DMS53 (cell line): ENCODE data around the gene OR7G1.
A peak's percentile ranks its signal among the peaks of the same experiment; 100 is the strongest.
"Not testable (repeated sequence)": the region's sequence is repeated elsewhere in the genome, so short reads cannot be mapped to it uniquely, and the experiment has no call there.

Experiments used
- DNase-seq: peaks from one replicate; lab custom pipeline; 2025; lab: John Stamatoyannopoulos, UW

Gene OR7G1

DNA sequence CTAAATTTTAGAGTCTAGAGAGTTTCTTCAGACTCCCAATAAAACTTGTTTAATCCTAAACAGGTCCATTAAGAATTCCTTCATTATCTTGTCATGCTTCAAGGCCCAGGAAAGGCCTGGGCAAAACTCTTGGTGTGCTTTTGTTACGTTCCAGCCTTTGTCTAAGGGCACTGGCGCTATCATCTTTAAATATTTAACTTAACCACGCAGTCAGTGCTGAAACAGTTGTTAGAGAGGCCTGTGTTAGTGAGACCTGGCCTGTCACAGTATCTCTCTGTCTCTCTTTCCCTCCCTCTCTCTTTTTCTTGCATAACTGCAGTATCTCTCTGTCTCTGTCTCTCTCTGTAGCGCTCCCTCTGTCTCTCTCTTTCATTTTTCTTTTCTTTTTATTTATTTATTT is 36.9 kb downstream of the OR7G1 start:
- no peak for DNase-seq

DNA sequence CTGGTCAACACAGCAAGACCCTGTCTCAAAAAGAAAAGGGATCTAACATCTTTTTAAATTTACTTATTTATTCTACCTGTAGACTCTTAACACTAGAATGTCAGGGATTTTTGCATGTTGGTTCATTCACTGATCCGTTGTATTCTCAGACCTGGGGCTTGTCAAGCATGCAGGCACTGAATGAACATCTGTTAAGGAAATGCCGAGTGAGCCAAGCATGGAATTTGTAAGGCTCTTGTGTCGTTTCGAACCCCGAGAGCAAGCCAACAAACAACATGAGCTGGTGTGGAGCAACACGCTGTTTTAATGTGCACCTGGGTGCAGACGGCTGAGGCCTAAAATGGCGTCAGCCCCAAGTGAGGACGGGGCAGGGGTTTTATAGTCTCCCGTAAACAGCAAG is 38.7 kb downstream of the OR7G1 start:
- DNase-seq = no peak

DNA sequence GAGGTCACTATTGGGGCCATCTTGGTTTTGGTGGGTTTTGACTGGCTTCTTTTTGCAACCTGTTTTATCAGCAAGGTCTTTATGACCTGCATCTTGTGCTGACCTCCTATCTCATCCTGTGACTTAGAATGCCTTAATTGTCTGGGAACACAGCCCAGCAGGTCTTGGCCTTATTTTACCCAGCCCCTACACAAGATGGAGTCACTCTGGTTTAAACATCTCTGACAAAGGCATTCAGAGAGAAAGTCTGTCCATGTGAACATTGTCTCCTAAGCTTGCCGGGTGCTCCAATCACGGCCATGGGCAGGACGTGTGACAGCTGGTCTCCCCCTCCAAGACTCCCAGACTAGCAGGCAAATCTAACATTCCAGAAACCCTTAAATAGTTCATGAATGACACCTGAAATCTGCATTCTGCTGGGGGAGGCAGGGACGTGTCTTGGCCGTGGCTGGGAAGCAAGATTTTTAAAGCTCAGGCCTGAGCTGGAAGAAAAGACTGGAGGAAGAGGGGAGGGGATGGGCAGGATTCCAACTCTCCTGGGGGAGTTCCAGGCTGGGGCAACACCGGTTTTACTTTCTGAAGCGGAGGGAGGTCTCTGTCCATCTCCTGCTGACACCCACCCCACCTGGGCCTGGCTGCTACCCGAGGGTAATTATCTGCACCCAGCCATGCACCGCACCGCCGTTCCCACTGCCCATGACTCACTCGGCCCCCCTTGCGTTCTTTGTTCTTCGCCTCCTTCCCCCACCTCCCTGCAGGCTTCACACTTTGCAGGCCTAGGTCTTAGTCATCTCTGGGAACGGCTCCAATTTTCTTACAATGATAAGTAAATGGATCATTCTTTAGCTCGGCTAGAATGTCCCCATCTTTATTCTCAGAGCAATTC is 40.3 kb downstream of the OR7G1 start:
- peak; percentile 37 for DNase-seq

DNA sequence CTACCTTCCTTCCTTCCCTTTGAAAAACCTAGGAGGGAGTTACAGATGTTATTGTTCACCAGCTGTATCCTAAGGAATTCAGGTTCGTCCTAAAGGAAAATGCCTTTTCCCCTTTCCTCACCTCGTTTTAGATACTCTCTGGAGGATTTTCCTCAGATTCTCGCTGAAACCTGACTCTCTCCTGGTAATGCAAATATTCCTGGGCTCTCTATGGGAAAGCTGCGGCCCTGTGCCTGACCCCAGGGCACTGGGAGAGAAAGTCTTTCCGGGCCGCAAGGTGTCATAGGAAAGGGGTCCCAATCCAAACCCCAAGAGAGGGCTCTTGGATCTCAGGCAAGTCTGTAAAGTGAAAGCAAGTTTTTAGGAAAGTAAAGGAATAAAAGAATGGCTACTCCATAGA is 41.8 kb downstream of the OR7G1 start:
- no peak for DNase-seq

DNA sequence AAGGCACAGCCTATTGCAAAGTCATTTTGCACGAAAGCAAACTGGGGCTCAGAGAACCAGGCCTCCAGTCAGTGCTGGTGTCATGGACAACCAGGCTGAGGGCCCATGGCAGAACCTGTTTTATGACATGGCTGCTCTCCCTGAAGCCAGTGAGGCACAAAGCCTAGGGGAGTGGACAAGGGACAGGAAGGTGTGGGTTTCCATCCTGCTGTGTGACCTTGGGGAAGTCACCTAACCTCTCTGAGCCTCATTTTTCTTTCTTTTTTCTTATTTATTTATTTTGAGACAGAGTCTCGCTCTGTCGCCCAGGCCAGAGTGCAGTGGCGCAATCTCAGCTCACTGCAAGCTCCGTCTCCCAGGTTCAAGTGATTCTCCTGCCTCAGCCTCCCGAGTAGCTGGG is 43.8 kb downstream of the OR7G1 start:
- DNase-seq = not testable (repeated sequence)

DNA sequence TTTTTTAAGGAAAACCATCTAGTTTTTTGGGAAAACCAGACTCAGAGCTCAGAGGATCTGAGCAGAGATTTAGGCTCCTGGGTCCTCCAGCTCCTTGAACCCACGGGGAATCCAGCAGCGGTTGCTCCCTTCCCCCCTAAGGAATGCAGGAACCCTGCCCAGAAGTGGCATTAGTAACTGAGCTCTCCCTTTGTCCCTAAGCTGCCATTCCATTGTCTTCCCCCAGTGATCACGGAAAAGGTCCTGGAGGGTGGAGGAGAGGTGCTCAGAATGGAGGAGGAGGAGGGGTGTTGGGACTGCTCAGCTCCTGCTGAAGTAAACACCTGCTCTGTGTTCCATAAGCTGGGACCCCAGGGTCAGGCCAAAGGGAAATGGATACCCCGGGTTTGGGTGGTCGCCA is 45.5 kb downstream of the OR7G1 start:
- no peak for DNase-seq

DNA sequence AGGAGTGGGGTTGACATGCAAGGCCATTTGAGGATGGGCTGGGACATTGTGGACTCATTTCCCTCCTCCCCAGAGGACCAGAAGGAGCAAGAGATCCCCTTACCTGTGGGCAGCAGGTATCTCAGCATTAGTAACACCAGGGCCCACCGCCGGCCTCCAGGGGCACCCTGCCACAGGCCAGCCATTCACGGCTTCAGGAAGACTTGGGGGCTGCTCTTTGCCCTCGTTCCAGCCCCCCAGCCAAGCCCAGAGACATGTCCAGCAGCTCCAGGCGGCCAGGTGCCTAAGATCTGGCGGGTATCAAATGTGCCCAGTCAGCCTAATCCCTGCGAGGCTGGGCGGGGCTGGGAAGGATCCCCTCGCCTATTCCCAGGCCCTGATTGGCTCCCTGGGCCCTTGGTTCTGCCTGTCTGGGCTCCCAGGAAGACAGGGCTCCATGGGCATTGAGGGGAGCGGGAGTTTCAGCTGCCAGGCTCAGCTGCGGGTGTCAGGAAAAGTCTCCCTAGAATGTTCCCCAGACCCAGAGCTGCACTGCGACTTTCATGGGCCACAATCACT is 50.0 kb downstream of the OR7G1 start:
- DNase-seq = no peak
